ENCODE results near the gene PDGFRB.
A peak's percentile ranks its signal among the peaks of the same experiment; 100 is the strongest.

PDGFRB gene

GRCh38 chr5:150163035-150163434 lies 7.4 kb upstream of the PDGFRB start:
- no peak overlapping the region for H3K27ac ChIP-seq
- no peak overlapping the region for H3K9ac ChIP-seq

GRCh38 chr5:150162142-150162513 lies 6.5 kb upstream of the PDGFRB start:
- Histone ChIP-seq H3K9ac (no peak overlapping the region), H3K27me3 (ENCODE audit: control insufficient read depth, insufficient read depth, low read length) (no peaks in the 10 kb centered on the region), H3K4me1 (no peaks in the 10 kb centered on the region), H3K27ac (no peak overlapping the region), H2AFZ (no peak overlapping the region), H3K9me3 (ENCODE audit: control insufficient read depth, low read length) (no peaks in the 10 kb centered on the region), H3K79me2 (no peaks in the 10 kb centered on the region), H3K4me2 (ENCODE audit: low read length) (no peak overlapping the region), H3K4me3 (ENCODE audit: low read depth, low read length) (no peak overlapping the region), H3K36me3 (ENCODE audit: control insufficient read depth, insufficient read depth, low read length) (no peaks in the 10 kb centered on the region)
- no peak for TF ChIP-seq CTCF (IDR thresholded peaks at IDR 0.05)

More at GRCh38 chr5:150163035-150163434, 7.4 kb upstream of the PDGFRB start:
- Histone ChIP-seq H3K79me2 (no peaks in the 10 kb centered on the region), H3K4me3 (ENCODE audit: low read depth, low read length) (no peak overlapping the region), H3K4me2 (ENCODE audit: low read length) (no peak overlapping the region), H3K4me1 (no peaks in the 10 kb centered on the region), H3K36me3 (ENCODE audit: control insufficient read depth, insufficient read depth, low read length) (no peaks in the 10 kb centered on the region), H2AFZ (no peak overlapping the region), H3K27me3 (ENCODE audit: control insufficient read depth, insufficient read depth, low read length) (no peaks in the 10 kb centered on the region), H3K9me3 (ENCODE audit: control insufficient read depth, low read length) (no peaks in the 10 kb centered on the region)
- TF ChIP-seq CTCF (IDR thresholded peaks at IDR 0.05), result no peak

GRCh38 chr5:150161242-150162141 lies 5.8 kb upstream of the PDGFRB start:
- Histone ChIP-seq H3K4me2 (ENCODE audit: low read length) (no peak overlapping the region), H3K79me2 (no peaks in the 10 kb centered on the region), H3K4me3 (ENCODE audit: low read depth, low read length) (no peak overlapping the region), H3K36me3 (ENCODE audit: control insufficient read depth, insufficient read depth, low read length) (no peaks in the 10 kb centered on the region), H3K4me1 (no peaks in the 10 kb centered on the region), H3K9me3 (ENCODE audit: control insufficient read depth, low read length) (no peaks in the 10 kb centered on the region), H3K9ac (no peak overlapping the region), H3K27ac (no peak overlapping the region), H2AFZ (no peak overlapping the region), H3K27me3 (ENCODE audit: control insufficient read depth, insufficient read depth, low read length) (no peaks in the 10 kb centered on the region)
- peak; percentile 94 for TF ChIP-seq CTCF (IDR thresholded peaks at IDR 0.05)

- H3K79me2 ChIP-seq, result no peaks in the 10 kb centered on the region
- H2AFZ ChIP-seq, result no peak overlapping the region
- no peak for TF ChIP-seq CTCF (IDR thresholded peaks at IDR 0.05)
- H3K4me1 ChIP-seq, result peaks cover 4% of the 10 kb centered on the region
- H3K4me2 ChIP-seq (ENCODE audit: low read length), result no peak overlapping the region
- no peak overlapping the region for H3K9ac ChIP-seq
- peak overlapping the region; percentile 47 for H3K27ac ChIP-seq
- no peak overlapping the region for H3K4me3 ChIP-seq (ENCODE audit: low read depth, low read length)
- H3K9me3 ChIP-seq (ENCODE audit: control insufficient read depth, low read length), result no peaks in the 10 kb centered on the region
- H3K36me3 ChIP-seq (ENCODE audit: control insufficient read depth, insufficient read depth, low read length), result no peaks in the 10 kb centered on the region
- H3K27me3 ChIP-seq (ENCODE audit: control insufficient read depth, insufficient read depth, low read length), result no peaks in the 10 kb centered on the region
These were observed 4.9 kb upstream of the PDGFRB start for GRCh38 chr5:150160448-150161081.

All from parathyroid adenoma (tissue), 2 donors.